ENCODE data around the gene CD36. TPM values are rescaled to one million over a fixed set of nuclear protein-coding genes. Genes with fewer than 3 reads are reported as not detected.

CD36 gene
- total RNA-seq, 4 donors from 2014 or later, result 210 to 375 (median 311) TPM

DNA sequence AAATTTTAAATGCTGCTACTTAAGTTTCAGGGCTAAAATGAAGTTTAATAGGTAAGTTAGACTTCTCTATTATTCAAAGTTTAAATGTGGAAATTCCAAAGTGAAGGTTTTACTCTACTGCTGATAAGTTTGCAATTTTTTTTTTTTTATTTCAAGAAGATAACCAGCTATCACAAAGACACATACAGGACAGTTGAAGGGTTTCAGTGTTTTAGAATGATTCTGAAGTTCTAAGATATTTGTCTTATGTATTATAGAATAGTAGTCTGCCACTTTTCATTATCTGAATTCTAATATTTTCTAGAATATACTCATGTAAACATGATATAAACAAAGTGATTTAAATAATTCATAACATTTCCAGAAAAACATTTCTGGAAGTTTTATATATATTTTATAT is 7.0 kb upstream of the CD36 start:
- Histone ChIP-seq H3K27me3 (no peaks in the 10 kb centered on the region), H3K27ac (peak overlapping the region; percentile 82 to 92 (median 86)), H3K4me3 (peak overlapping the region; percentile 16 to 46 (median 39)), H3K36me3 (no peaks in the 10 kb centered on the region), H3K4me1 (peaks cover 71 to 94% of the 10 kb centered on the region in 2 donors), H3K9me3 (no peaks in the 10 kb centered on the region)
- ATAC-seq, result no peak
- intact Hi-C loops (cut with DNase I; ENCODE audit: low total_unique reads), result no loop called here
- no peak for DNase-seq
- in situ Hi-C loops (cut with MboI; ENCODE audit: low sequenced_read_pairs in 4 of 4), result loop anchor here in 1 of 4 donors (25.0 kb wide), 1 partner anchor 1781 kb away; no protein-coding TSS in a partner anchor
- TF ChIP-seq POLR2A (IDR thresholded peaks at IDR 0.05), result no peak
- TF ChIP-seq, protein P1, sequence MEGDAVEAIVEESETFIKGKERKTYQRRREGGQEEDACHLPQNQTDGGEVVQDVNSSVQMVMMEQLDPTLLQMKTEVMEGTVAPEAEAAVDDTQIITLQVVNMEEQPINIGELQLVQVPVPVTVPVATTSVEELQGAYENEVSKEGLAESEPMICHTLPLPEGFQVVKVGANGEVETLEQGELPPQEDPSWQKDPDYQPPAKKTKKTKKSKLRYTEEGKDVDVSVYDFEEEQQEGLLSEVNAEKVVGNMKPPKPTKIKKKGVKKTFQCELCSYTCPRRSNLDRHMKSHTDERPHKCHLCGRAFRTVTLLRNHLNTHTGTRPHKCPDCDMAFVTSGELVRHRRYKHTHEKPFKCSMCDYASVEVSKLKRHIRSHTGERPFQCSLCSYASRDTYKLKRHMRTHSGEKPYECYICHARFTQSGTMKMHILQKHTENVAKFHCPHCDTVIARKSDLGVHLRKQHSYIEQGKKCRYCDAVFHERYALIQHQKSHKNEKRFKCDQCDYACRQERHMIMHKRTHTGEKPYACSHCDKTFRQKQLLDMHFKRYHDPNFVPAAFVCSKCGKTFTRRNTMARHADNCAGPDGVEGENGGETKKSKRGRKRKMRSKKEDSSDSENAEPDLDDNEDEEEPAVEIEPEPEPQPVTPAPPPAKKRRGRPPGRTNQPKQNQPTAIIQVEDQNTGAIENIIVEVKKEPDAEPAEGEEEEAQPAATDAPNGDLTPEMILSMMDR (IDR thresholded peaks at IDR 0.05 in 4 of 5, conservative IDR thresholded peaks at IDR 0.05 in 1 of 5), result no peak

DNA sequence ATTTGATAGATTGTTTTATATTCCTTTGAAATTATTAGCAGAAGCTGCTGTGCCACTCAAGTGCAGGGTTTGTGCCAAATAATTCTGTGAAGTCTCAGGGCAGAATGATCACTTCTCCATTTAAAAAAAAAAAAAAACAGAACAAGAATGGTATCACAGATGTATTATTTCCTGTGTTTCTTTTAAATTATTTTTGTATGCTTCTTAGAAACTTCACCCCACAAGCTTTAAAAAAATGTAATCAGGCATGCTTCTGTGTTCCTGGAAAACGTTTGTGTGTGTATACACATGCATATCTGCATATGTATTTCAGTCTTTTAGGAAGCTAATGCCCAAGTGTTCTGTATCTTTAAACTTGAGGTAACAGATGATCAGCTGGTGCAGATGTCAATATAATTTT is 6.3 kb upstream of the CD36 start:
- intact Hi-C loops (cut with DNase I; ENCODE audit: low total_unique reads) (no loop called here), in situ Hi-C loops (cut with MboI; ENCODE audit: low sequenced_read_pairs in 4 of 4) (loop anchor here in 1 of 4 donors (25.0 kb wide), 1 partner anchor 1780 kb away; no protein-coding TSS in a partner anchor)
- DNase-seq, result no peak
- Histone ChIP-seq H3K9me3 (no peaks in the 10 kb centered on the region), H3K27ac (peak overlapping the region; percentile 82 to 92 (median 86)), H3K4me3 (peak overlapping the region in 2 of 4 donors; percentile 12 to 14), H3K4me1 (peaks cover 69 to 91% of the 10 kb centered on the region in 2 donors), H3K36me3 (no peaks in the 10 kb centered on the region), H3K27me3 (no peaks in the 10 kb centered on the region)
- ATAC-seq, result no peak
- no peak for TF ChIP-seq POLR2A (IDR thresholded peaks at IDR 0.05)
- TF ChIP-seq, protein P1 (IDR thresholded peaks at IDR 0.05 in 4 of 5, conservative IDR thresholded peaks at IDR 0.05 in 1 of 5), result no peak

GRCh38 chr7:80632819-80633218 is 5.6 kb upstream of the CD36 start:
- H3K36me3 ChIP-seq, result no peaks in the 10 kb centered on the region
- H3K27ac ChIP-seq, result peak overlapping the region; percentile 82 to 92 (median 86)
- H3K4me1 ChIP-seq, result peaks cover 65 to 85% of the 10 kb centered on the region in 2 donors
- in situ Hi-C loops (cut with MboI; ENCODE audit: low sequenced_read_pairs in 4 of 4) (loop anchor here in 1 of 4 donors (25.0 kb wide), 1 partner anchor 1779 kb away; no protein-coding TSS in a partner anchor), intact Hi-C loops (cut with DNase I; ENCODE audit: low total_unique reads) (no loop called here)
- DNase-seq (no peak), ATAC-seq (no peak)
- TF ChIP-seq, protein P1 (IDR thresholded peaks at IDR 0.05 in 4 of 5, conservative IDR thresholded peaks at IDR 0.05 in 1 of 5), result no peak
- TF ChIP-seq POLR2A (IDR thresholded peaks at IDR 0.05), result no peak
- no peaks in the 10 kb centered on the region for H3K9me3 ChIP-seq
- no peak overlapping the region for H3K4me3 ChIP-seq
- H3K27me3 ChIP-seq, result no peaks in the 10 kb centered on the region

DNA sequence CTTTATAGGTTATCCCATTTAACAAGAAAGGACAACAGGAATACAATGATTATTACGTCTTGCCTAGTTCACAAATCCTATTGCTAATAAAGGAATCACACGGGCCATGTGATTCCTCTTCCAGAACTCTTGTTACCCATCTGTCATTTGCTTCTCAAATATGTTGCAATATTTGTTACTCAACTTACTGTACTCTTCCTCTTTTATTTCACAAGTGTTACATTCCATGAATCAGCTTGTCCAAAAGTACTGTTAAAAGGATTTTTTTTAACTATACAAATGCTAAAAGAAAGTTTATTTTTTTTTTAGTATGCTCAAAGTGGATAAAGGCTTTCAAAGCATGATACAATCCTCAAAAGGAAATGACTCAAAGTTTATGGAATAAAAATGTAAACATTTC is 3.9 kb upstream of the CD36 start:
- DNase-seq (no peak), ATAC-seq (peak; percentile 80 to 86)
- in situ Hi-C loops (cut with MboI; ENCODE audit: low sequenced_read_pairs in 4 of 4) (loop anchor here in 1 of 4 donors (25.0 kb wide), 1 partner anchor 1778 kb away; no protein-coding TSS in a partner anchor), intact Hi-C loops (cut with DNase I; ENCODE audit: low total_unique reads) (no loop called here)
- H3K36me3 ChIP-seq, result no peaks in the 10 kb centered on the region
- H3K4me3 ChIP-seq, result no peak overlapping the region
- no peaks in the 10 kb centered on the region for H3K9me3 ChIP-seq
- H3K27me3 ChIP-seq, result no peaks in the 10 kb centered on the region
- no peak for TF ChIP-seq POLR2A (IDR thresholded peaks at IDR 0.05)
- TF ChIP-seq, protein P1 (IDR thresholded peaks at IDR 0.05 in 4 of 5, conservative IDR thresholded peaks at IDR 0.05 in 1 of 5), result no peak
- H3K4me1 ChIP-seq, result peaks cover 62 to 68% of the 10 kb centered on the region in 2 donors
- H3K27ac ChIP-seq, result peak overlapping the region; percentile 82 to 92 (median 86)

Measured in gastrocnemius medialis (tissue), 4 donors.